AG09319 (cell line): ENCODE data around the gene NFASC.

Source experiments
- DNase-seq: peaks from one replicate; pipeline ENCODE4 v3.0.0-alpha.2; 2010; ENCODE audit warnings: low read depth; ENCODE audit errors: extremely low read depth
- TF ChIP-seq, protein P1 (sequence below): IDR thresholded peaks from 2 replicates; pipeline ENCODE4 v1.5.1; 2011; ENCODE audit warnings: low read depth, mild to moderate bottlenecking, inconsistent platforms, low read length, moderate library complexity

Gene NFASC

DNA sequence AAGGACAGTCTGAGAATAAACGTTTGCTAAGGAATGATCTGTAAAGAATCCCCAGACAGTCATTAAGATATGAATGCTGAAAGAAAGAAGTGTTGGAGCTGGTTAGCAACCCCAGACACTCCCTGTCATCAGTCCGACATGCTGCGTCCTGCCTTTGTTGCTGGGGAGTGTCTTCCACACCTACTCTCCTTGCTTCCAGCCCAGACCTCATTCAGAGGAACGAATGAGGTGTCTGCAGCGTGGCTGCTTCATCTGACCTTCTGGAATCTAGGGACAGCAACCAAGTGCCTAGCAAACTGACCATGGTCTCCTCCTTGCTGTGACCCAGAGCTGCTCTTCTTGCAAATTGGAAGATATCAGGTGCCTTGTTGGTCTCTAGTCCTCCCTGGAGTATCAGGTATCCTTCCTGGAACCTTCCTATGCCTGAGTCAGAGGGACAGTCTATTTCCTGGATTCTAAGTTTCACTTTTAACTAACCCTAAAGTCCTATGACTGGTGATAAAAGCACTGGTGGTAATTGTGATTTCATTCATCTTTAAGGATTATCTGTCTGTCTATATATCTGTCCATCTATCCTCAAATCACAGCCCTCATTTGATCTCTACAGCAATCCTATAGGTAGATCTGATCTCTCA, 45.3 kb downstream of the NFASC start:
- TF ChIP-seq, protein P1, sequence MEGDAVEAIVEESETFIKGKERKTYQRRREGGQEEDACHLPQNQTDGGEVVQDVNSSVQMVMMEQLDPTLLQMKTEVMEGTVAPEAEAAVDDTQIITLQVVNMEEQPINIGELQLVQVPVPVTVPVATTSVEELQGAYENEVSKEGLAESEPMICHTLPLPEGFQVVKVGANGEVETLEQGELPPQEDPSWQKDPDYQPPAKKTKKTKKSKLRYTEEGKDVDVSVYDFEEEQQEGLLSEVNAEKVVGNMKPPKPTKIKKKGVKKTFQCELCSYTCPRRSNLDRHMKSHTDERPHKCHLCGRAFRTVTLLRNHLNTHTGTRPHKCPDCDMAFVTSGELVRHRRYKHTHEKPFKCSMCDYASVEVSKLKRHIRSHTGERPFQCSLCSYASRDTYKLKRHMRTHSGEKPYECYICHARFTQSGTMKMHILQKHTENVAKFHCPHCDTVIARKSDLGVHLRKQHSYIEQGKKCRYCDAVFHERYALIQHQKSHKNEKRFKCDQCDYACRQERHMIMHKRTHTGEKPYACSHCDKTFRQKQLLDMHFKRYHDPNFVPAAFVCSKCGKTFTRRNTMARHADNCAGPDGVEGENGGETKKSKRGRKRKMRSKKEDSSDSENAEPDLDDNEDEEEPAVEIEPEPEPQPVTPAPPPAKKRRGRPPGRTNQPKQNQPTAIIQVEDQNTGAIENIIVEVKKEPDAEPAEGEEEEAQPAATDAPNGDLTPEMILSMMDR, result no peak
- DNase-seq, result no peak

DNA sequence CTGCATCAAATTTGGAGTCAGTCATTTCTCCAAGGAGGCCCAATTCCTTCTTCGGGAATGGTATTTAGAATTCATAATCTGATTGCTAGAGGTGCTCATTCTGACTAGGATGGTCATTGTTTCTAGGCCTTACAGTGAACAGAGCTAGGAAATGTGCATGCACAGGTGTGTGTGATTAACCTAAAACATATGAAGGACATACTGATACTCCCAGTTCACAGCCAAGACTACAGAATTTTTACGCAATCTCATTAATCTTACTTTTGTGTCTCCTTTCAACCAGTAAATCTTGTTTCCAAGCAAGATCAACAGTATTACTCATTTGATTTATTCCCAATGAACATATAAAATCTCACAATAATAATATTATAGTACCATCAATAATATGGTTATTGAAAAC, 47.1 kb downstream of the NFASC start:
- TF ChIP-seq, protein P1, result no peak
- DNase-seq, result no peak

DNA sequence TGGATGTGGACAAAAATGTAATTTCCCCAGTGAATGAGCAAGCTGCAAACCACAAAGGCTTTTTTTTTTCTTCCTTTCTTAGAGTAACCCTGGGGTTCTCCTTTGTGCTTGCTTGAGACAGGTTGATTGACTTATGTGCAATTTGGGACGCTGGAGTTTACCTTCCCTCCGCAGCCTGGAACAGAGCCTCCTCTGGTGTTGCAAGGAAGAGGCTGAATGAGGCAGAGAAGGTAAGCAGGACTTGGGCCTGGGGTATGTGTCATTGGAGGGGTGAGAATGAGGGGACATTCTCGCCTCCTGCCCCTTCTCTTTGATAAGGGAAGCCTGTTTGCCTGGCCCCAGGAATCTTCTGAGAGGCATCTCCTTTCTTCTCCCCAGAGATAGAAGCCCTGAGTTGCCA, 49.8 kb downstream of the NFASC start:
- TF ChIP-seq, protein P1, result no peak
- no peak for DNase-seq

DNA sequence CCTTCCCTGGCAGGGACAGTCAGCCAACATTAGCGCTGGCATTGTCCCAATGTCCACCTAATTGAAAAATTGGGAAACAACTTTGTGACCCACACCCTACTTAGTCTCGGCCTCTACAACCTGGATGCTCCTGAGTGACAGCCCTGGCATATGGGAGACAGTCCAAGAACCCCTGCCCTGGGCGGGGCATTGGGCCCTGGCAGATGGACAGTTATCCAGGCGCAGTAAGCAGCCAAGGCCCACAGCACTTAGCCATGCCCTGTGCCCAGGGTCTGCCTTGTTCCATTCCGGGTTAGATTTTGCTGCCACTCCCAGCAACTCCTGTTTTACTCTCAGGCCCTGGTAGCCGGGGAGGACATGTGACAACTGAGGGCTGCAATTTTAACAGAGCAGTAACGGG, 50.3 kb downstream of the NFASC start:
- TF ChIP-seq, protein P1, result no peak
- no peak for DNase-seq

DNA sequence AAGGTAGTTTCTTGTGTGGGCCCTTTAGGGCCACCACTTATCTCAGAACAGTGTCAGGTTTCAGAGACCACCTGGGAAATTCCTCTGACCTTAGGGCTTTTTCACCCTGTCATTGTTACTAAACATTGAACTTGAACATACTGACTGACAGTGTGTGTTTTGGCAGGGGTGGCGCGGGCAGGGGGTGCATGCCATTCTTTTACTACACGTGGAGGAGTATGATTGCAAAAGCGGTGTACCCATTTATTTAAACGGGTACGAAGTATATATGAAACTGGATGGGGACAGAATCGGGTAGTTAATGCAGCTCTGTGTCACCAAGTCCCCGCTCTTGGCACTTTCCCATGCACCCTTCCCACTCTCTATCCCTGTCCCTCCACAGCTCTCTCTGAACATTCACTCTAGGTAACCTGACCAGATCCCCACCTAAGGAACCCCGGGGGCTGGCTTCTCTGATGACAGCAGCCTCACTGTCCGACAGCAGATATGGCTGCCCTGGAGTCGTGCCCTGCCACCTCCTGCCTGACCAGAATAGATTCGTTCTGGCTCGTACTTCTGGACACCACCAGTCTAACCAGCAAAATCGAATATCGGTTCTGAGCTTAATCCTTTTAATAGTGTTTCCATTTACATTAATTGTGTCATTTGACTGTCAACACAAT, 51.3 kb downstream of the NFASC start:
- DNase-seq, result no peak
- TF ChIP-seq, protein P1, result no peak

DNA sequence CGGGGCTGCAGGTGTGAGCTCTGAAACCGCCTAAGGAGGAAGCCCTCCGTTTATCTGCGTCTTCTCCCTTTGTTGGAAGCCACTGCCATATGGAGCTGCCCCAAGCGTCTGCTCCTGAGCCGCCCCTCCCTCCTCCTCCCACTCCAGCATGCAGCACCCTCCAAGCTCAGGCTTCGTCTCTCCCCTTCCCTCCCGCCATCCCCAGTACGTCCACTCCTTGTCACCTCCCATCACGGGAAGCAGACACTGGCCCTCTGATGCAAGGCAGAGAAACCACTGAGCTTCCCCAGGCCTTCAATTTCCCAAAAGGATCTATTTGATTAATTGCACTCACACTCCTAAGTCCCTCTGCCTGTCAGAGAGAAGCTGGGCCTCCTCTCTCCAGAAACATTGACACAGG, 52.5 kb downstream of the NFASC start:
- no peak for DNase-seq

DNA sequence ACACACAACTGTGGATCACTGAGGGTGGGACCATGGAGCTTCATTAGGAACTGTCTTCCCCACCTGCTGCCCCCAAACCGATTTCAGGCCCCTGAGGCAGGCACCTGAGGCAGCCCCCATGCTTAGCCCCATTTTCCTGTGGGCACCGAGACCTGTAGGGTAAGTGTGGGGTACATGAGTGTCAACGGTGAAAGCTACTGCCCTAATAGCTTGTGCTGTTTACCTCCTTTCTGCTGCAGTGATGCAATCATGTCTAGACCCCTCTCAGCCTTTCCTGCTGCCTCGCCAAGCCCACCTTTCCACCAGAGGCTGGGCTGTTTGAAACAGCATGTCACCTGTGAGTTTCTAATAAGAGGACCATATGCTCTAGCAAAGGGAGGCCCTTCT, 53.0 kb downstream of the NFASC start:
- DNase-seq, result no peak
- TF ChIP-seq, protein P1, result no peak

More for the DNA sequence above, 52.5 kb downstream of the NFASC start:
- TF ChIP-seq, protein P1, result no peak
